K562 (cell line): ENCODE results near the gene TIMM44. TPM values are rescaled to one million over a fixed set of nuclear protein-coding genes. Genes with fewer than 3 reads are reported as not detected.
A peak's percentile ranks its signal among the peaks of the same experiment; 100 is the strongest.

Source experiments
- C11orf30 ChIP-seq: fragments of 450-650 bp; IDR thresholded peaks from 2 replicates; pipeline ENCODE4 v1.6.1; 2016; ENCODE audit warnings: low read depth, mild to moderate bottlenecking
- CBFA2T3 ChIP-seq: fragments of 450-650 bp; IDR thresholded peaks from 2 replicates; pipeline ENCODE4 v1.6.1; 2017
- ETV5 ChIP-seq: sonication (generic); formaldehyde crosslinking; IDR thresholded peaks from 2 replicates; pipeline ENCODE4 v1.4.0; 2020; ENCODE audit warnings: low read depth, mild to moderate bottlenecking, missing genetic modification reagents
- HIVEP1 ChIP-seq: fragments of 250-450 bp; sonication (Bioruptor Pico); IDR thresholded peaks from 2 replicates; pipeline ENCODE4 v1.4.0; 2020; ENCODE audit warnings: mild to moderate bottlenecking
- NCOA6 ChIP-seq: fragments of 450-650 bp; IDR thresholded peaks from 2 replicates; pipeline ENCODE4 v1.6.1; 2017; ENCODE audit warnings: mild to moderate bottlenecking
- SRSF9 ChIP-seq: fragments of 200-400 bp; formaldehyde crosslinking; IDR thresholded peaks from 2 replicates; pipeline ENCODE4 v1.6.1; 2017; ENCODE audit warnings: low read depth, low read length, borderline replicate concordance
- TSC22D4 ChIP-seq: fragments of 450-650 bp; IDR thresholded peaks from 2 replicates; pipeline ENCODE4 v1.6.1; 2016; ENCODE audit warnings: missing genetic modification characterization, missing biosample characterization, control low read depth
- ZNF232 ChIP-seq: sonication (generic); formaldehyde crosslinking; IDR thresholded peaks from 2 replicates; pipeline ENCODE4 v1.8.0; 2022; ENCODE audit warnings: mild to moderate bottlenecking, missing genetic modification reagents
- polyA plus RNA-seq, 8 experiments: library from polyadenylated mRNA; depleted of rRNA in 4 of 8; stranded (reverse) in 5 of 8; unstranded in 3 of 8; fragments of >200 nt; fragmentation: Nextera tagmentation in 2 of 8; fragmentation: Illumina TruSeq in 1 of 8; extraction: Ambion mirVana in 2 of 8; extraction: Trizol in 1 of 8; gene quantifications; 2 replicates each; pipeline versions ENCODE4 v1.2.1 to v1.2.3, GENCODE V29; 2011 to 2014; ENCODE audit warnings: inconsistent platforms in 1 of 8, missing spikeins in 1 of 8
- total RNA-seq, 7 experiments: library from RNA; depleted of rRNA in 6 of 7; stranded (reverse); fragments of >200 nt in 6 of 7; fragmentation: Illumina TruSeq in 2 of 7; extraction: Trizol in 2 of 7; gene quantifications; 2 replicates each; pipeline versions ENCODE4 v1.2.1 to v1.2.3, GENCODE V29; 2011 to 2021; ENCODE audit warnings: low replicate concordance in 1 of 7
- TF ChIP-seq, protein P1 (sequence below): fragments of 450-650 bp; IDR thresholded peaks from 2 replicates; pipeline ENCODE4 v1.6.1; 2016
- TF ChIP-seq, protein P2 (sequence below): fragments of 250-450 bp; sonication (Bioruptor Pico); IDR thresholded peaks from 2 replicates; pipeline ENCODE4 v1.4.0; 2020; ENCODE audit warnings: mild to moderate bottlenecking
- TF ChIP-seq, protein P3 (sequence below): fragments of 450-650 bp; conservative IDR thresholded peaks from 2 replicates; pipeline ENCODE4 v1.6.1; 2016; ENCODE audit warnings: missing genetic modification characterization, low read depth, mild to moderate bottlenecking, missing compliant biosample characterization, moderate library complexity
- TF ChIP-seq, protein P4 (sequence below), 2 experiments: fragments of 450-650 bp; formaldehyde crosslinking in 1 of 2; IDR thresholded peaks; 2 replicates each; pipeline versions ENCODE4 v1.4.0 to v1.6.1; 2014 to 2020; ENCODE audit warnings: mild to moderate bottlenecking in 2 of 2, borderline replicate concordance in 1 of 2, low read depth in 1 of 2

Gene TIMM44
- total and polyA plus RNA-seq, 9 of the 15 experiments (the other 6 are each of a cell fraction or from before 2014, with no cell fraction given): 10.3 to 231 (median 89.3) TPM

DNA sequence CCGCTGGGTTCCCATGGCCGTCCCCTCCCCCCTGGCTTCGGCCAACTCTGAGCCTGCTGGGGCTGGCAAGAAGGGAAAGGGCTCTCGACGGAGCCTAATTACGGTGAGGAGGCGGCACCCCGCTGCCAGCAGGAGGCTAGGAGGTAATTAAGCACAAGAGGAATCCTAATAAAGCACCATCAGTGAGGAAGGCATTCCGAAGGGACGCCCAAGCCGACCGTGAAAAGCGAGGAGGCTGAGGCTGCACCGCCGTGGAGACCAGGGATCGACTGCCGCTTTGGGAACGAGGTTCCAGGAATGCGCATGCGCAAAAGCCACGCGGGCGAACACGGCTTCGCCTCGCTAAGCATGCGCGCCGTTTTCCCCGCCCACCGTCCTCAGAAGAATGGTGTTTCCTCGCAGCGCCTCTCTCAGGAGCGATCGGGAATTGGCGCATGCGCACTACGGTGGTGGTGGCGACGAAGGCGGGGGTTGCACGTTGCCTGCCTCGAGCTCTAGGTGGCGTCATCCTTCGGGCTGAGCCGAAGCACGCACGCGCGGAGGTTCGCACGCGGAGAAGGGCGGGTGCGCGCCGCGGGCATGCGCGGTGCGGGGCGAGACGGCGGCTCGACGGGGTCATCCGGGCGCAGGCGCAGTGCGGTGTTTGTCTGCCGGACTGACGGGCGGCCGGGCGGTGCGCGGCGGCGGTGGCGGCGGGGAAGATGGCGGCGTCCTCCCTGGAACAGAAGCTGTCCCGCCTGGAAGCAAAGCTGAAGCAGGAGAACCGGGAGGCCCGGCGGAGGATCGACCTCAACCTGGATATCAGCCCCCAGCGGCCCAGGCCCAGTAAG is 40.0 kb downstream of the TIMM44 start, which contains the start of gene MAP2K7 (continued):
- TF ChIP-seq, protein P1, sequence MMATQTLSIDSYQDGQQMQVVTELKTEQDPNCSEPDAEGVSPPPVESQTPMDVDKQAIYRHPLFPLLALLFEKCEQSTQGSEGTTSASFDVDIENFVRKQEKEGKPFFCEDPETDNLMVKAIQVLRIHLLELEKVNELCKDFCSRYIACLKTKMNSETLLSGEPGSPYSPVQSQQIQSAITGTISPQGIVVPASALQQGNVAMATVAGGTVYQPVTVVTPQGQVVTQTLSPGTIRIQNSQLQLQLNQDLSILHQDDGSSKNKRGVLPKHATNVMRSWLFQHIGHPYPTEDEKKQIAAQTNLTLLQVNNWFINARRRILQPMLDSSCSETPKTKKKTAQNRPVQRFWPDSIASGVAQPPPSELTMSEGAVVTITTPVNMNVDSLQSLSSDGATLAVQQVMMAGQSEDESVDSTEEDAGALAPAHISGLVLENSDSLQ: 0 out of 2 replicates have a peak, but pooled peaks have one; percentile 23
- TF ChIP-seq CBFA2T3 (0 out of 2 replicates have a peak, but pooled peaks have one; percentile 2), HIVEP1 (CRISPR knock-in tag) (no peak), C11orf30 (peak; percentile 22; the same call in 1 of the 2 replicates), NCOA6 (0 out of 2 replicates have a peak, but pooled peaks have one; percentile 45), ETV5 (CRISPR knock-in tag) (no peak; the same call in 1 of the 2 replicates), TSC22D4 (tag) (no peak), SRSF9 (no peak), ZNF232 (CRISPR knock-in tag) (no peak)
- TF ChIP-seq, protein P2, sequence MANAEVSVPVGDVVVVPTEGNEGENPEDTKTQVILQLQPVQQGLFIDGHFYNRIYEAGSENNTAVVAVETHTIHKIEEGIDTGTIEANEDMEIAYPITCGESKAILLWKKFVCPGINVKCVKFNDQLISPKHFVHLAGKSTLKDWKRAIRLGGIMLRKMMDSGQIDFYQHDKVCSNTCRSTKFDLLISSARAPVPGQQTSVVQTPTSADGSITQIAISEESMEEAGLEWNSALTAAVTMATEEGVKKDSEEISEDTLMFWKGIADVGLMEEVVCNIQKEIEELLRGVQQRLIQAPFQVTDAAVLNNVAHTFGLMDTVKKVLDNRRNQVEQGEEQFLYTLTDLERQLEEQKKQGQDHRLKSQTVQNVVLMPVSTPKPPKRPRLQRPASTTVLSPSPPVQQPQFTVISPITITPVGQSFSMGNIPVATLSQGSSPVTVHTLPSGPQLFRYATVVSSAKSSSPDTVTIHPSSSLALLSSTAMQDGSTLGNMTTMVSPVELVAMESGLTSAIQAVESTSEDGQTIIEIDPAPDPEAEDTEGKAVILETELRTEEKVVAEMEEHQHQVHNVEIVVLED (CRISPR knock-in tag): peak; percentile 76
- TF ChIP-seq, protein P3, sequence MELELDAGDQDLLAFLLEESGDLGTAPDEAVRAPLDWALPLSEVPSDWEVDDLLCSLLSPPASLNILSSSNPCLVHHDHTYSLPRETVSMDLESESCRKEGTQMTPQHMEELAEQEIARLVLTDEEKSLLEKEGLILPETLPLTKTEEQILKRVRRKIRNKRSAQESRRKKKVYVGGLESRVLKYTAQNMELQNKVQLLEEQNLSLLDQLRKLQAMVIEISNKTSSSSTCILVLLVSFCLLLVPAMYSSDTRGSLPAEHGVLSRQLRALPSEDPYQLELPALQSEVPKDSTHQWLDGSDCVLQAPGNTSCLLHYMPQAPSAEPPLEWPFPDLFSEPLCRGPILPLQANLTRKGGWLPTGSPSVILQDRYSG (tag): 0 out of 2 replicates have a peak, but pooled peaks have one; percentile 53
- TF ChIP-seq, protein P4, sequence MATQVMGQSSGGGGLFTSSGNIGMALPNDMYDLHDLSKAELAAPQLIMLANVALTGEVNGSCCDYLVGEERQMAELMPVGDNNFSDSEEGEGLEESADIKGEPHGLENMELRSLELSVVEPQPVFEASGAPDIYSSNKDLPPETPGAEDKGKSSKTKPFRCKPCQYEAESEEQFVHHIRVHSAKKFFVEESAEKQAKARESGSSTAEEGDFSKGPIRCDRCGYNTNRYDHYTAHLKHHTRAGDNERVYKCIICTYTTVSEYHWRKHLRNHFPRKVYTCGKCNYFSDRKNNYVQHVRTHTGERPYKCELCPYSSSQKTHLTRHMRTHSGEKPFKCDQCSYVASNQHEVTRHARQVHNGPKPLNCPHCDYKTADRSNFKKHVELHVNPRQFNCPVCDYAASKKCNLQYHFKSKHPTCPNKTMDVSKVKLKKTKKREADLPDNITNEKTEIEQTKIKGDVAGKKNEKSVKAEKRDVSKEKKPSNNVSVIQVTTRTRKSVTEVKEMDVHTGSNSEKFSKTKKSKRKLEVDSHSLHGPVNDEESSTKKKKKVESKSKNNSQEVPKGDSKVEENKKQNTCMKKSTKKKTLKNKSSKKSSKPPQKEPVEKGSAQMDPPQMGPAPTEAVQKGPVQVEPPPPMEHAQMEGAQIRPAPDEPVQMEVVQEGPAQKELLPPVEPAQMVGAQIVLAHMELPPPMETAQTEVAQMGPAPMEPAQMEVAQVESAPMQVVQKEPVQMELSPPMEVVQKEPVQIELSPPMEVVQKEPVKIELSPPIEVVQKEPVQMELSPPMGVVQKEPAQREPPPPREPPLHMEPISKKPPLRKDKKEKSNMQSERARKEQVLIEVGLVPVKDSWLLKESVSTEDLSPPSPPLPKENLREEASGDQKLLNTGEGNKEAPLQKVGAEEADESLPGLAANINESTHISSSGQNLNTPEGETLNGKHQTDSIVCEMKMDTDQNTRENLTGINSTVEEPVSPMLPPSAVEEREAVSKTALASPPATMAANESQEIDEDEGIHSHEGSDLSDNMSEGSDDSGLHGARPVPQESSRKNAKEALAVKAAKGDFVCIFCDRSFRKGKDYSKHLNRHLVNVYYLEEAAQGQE (IDR thresholded peaks at IDR 0.05; ENCODE audit: borderline replicate concordance): peak; percentile 71
- TF ChIP-seq, protein P4 (CRISPR knock-in tag; IDR thresholded peaks at IDR 0.05; ENCODE audit: low read depth): no peak
